NT2/D1 (cell line): ENCODE measurements around the gene SRSF7.
"Not testable (repeated sequence)": the region's sequence is repeated elsewhere in the genome, so short reads cannot be mapped to it uniquely, and the experiment has no call there.

Experiments used
- SUZ12 ChIP-seq: IDR thresholded peaks from 2 replicates; pipeline ENCODE4 v1.6.1; 2011; ENCODE audit not compliant: insufficient read length, insufficient read depth; ENCODE audit errors: extremely low read depth
- YY1 ChIP-seq: IDR thresholded peaks from 2 replicates; pipeline ENCODE4 v1.6.1; 2011; ENCODE audit not compliant: insufficient read length, insufficient read depth
- ZNF274 ChIP-seq: IDR thresholded peaks from 2 replicates; pipeline ENCODE4 v1.6.1; 2011; ENCODE audit warnings: mild to moderate bottlenecking, low read depth, low read length

DNA sequence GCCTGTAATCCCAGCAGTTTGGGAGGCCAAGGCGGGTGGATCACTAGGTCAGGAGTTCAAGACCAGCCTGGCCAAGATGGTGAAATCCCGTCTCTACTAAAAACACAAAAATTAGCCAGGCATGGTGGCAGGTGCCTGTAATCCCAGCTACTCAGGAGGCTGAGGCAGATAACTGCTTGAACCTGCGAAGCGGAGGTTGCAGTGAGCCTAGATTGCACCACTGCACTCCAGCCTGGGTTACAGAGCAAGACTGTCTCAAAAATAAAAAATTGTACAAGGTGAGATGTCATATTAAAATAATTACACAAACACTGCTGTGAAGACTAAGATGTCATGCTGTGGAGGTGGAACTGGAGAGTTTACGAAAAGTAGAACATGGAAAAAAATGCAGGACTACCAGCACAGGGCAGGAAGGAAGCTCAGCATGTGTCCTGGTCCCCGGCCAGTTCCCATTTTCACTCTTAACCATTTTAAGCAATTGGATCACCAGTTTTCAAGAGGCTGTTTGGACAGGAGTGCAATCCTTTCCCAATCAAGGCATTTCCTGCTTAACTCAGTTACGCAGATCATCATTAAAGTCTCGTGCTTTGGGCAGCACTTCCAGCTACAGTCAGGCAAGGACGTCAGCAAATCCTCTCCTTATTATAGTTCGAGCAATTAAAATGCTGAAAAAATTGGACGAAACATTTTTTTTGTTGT is 14.0 kb downstream of the SRSF7 start:
- not testable (repeated sequence) for TF ChIP-seq ZNF274, YY1, SUZ12
